Measurements from ENCODE around the gene FAM89B. TPM values are rescaled to one million over a fixed set of nuclear protein-coding genes. Genes with fewer than 3 reads are reported as not detected.

Gene FAM89B
- total and polyA plus RNA-seq, 2 of the 8 experiments (the other 6 are each of a cell fraction or from before 2014, with no cell fraction given) = 15.8 to 32.4 TPM

- Histone ChIP-seq H3K79me1 (ENCODE audit: low read depth, low read length) (no peaks in the 10 kb centered on the region), H3K14ac (ENCODE audit: insufficient read length) (no peak overlapping the region), H3K18ac (ENCODE audit: extremely low read depth, low read length) (no peak overlapping the region)
- no peak for TF ChIP-seq PHF8 (conservative IDR thresholded peaks at IDR 0.05; ENCODE audit: low read depth, low read length)
- no peak for TF ChIP-seq YY1 (IDR thresholded peaks at IDR 0.05; ENCODE audit: low read depth, low read length)
- TF ChIP-seq SRF (IDR thresholded peaks at IDR 0.05; ENCODE audit: low read depth, low read length) = no peak
- no peak for TF ChIP-seq NANOG (IDR thresholded peaks at IDR 0.05; ENCODE audit: insufficient read depth, low read depth, low read length, poor library complexity, severe bottlenecking)
- TF ChIP-seq HDAC6 (IDR thresholded peaks at IDR 0.05; ENCODE audit: low read depth, low read length) = no peak
- TF ChIP-seq SP2 (IDR thresholded peaks at IDR 0.05; ENCODE audit: low read length) = no peak
- TF ChIP-seq KDM1A (IDR thresholded peaks at IDR 0.05; ENCODE audit: borderline replicate concordance, low read length) = no peak
- TF ChIP-seq NRF1 (IDR thresholded peaks at IDR 0.05; ENCODE audit: low read depth, low read length) = no peak
- TF ChIP-seq GABPA (IDR thresholded peaks at IDR 0.05; ENCODE audit: borderline replicate concordance, insufficient read depth, low read length) = no peak
- no peak for TF ChIP-seq CEBPB (IDR thresholded peaks at IDR 0.05; ENCODE audit: low read depth, low read length)
- no peak for TF ChIP-seq SP1 (IDR thresholded peaks at IDR 0.05; ENCODE audit: low read depth, low read length)
- TF ChIP-seq SP4 (IDR thresholded peaks at IDR 0.05; ENCODE audit: low read length) = no peak
- TF ChIP-seq MAFK (IDR thresholded peaks at IDR 0.05; ENCODE audit: low read depth, low read length) = no peak
Measured at GRCh38 chr11:65592858-65593517, 20.6 kb downstream of the FAM89B start.

More at GRCh38 chr11:65592858-65593517, 20.6 kb downstream of the FAM89B start:
- Histone ChIP-seq H3K9me3 (ENCODE audit: insufficient read depth in 2 of 2, low read depth in 1 of 2, low read length in 1 of 2) (no peaks in the 10 kb centered on the region), H2BK5ac (ENCODE audit: low read depth, low read length) (peak overlapping the region; percentile 81; the same call in 1 of the 2 replicates), H3K4me2 (ENCODE audit: insufficient read depth in 1 of 2, low read depth in 2 of 2, low read length in 2 of 2) (peak overlapping the region; percentile 60 to 87), H3K36me3 (ENCODE audit: control insufficient read depth in 2 of 4, insufficient read depth in 4 of 4, low read length in 3 of 4) (peaks cover 0 to under 1% (median under 1%) of the 10 kb centered on the region in 4 experiments; a peak in 2 of 8 replicates), H3K27me3 (replicated peaks in 1 of 4; ENCODE audit: control insufficient read depth in 3 of 4, extremely low read depth in 1 of 4, insufficient read depth in 3 of 4, low read length in 3 of 4) (peaks cover 8 to 27% (median 22%) of the 10 kb centered on the region in 4 experiments), H3K4me1 (replicated peaks in 1 of 4; ENCODE audit: control insufficient read depth in 3 of 4, insufficient read depth in 4 of 4, low read length in 3 of 4) (peaks cover 3 to 15% (median 9%) of the 10 kb centered on the region in 4 experiments), H3K27ac (ENCODE audit: low read depth, low read length) (no peak overlapping the region), H3K56ac (replicated peaks; ENCODE audit: insufficient read length, low read depth, low read length) (no peak overlapping the region), H2AFZ (ENCODE audit: low read length) (no peak overlapping the region), H3K4me3 (ENCODE audit: extremely low read depth in 1 of 4, insufficient read depth in 2 of 4, low read depth in 3 of 4, low read length in 4 of 4) (peak overlapping the region; percentile 43 to 61 (median 50); a peak in 6 of 8 replicates), H3K23me2 (ENCODE audit: low read depth, low read length) (peaks cover 9% of the 10 kb centered on the region; the same call in 1 of the 2 replicates), H2BK120ac (replicated peaks; ENCODE audit: low read depth, low read length) (no peak overlapping the region), H3K4ac (replicated peaks; ENCODE audit: insufficient read length, low read depth, low read length) (peak overlapping the region; percentile 94), H2BK20ac (ENCODE audit: low read length) (no peak overlapping the region), H2BK12ac (ENCODE audit: low read depth, low read length) (peak overlapping the region; percentile 80; the same call in 1 of the 2 replicates), H2BK15ac (ENCODE audit: low read length) (peak overlapping the region; percentile 72; the same call in 1 of the 2 replicates), H4K91ac (replicated peaks; ENCODE audit: insufficient read length, low read length) (peak overlapping the region; percentile 61), H3K23ac (ENCODE audit: insufficient read length) (no peak overlapping the region), H4K5ac (ENCODE audit: insufficient read length, low read depth, low read length) (no peak overlapping the region), H2AK5ac (ENCODE audit: low read depth, low read length) (0 out of 2 replicates have a peak overlapping the region, but pooled peaks have one; percentile 7), H4K8ac (ENCODE audit: extremely low read depth, insufficient read depth, low read length) (no peak overlapping the region), H4K20me1 (replicated peaks in 1 of 2; ENCODE audit: control insufficient read depth in 1 of 2, insufficient read depth in 2 of 2, low read length in 2 of 2) (peaks cover 0 to 4% of the 10 kb centered on the region in 2 experiments), H3K79me2 (ENCODE audit: control insufficient read depth in 1 of 2, insufficient read depth in 2 of 2, low read length in 2 of 2) (no peaks in the 10 kb centered on the region), H3K9ac (replicated peaks in 1 of 4; ENCODE audit: extremely low read depth in 1 of 4, low read depth in 3 of 4, low read length in 3 of 4) (no peak overlapping the region)
- FAIRE-seq (no peak), DNase-seq (ENCODE audit: low read depth in 1 of 2, low spot score in 2 of 2) (no peak)
- ChIA-PET POLR2A (ENCODE audit: partially characterized antibody) (interaction anchor here (0.8 to 6.8 kb wide), 12 partner anchors 10 to 91 kb away, joined by 3 to 41 read pairs (median 8); partner anchors contain the start of genes EHBP1L1, FAM89B, MAP3K11 and PCNX3), CTCF (ENCODE audit: partially characterized antibody) (interaction anchor here (0.6 to 14.5 kb wide), 32 partner anchors 8 to 1879 kb away, joined by 3 to 227 read pairs (median 4); partner anchors contain the start of genes EHBP1L1, FAM89B, MAP3K11 and PCNX3)
- whole genome bisulfite sequencing, 2 experiments (ENCODE audit: extremely low coverage in 1 of 2, insufficient coverage in 1 of 2, insufficient read length in 1 of 2, insufficient replicate concordance in 2 of 2, low coverage in 1 of 2, low lambda C conversion rate in 2 of 2, missing lambda C conversion rate in 1 of 2) = 60% methylated on average over 22 of the region's 22 CpGs; no CpG with 5 or more reads in 1 of the 2 experiments

Data from H1 (cell line).